GM12865 (cell line): Measurements from ENCODE around the gene CABP2.

Experiments
- DNase-seq: peaks from one replicate; pipeline ENCODE4 v3.0.0; 2010; ENCODE audit warnings: low read depth
- H3K4me3 ChIP-seq: 2 replicates; pipeline ENCODE4 v1.5.1; 2011; ENCODE audit warnings: mild to moderate bottlenecking, low read depth, low read length, control low read depth
- CTCF ChIP-seq: IDR thresholded peaks from 2 replicates; pipeline ENCODE4 v1.5.1; 2011; ENCODE audit warnings: low read length, control low read depth, low read depth, inconsistent platforms; ENCODE audit not compliant: insufficient read depth; ENCODE audit errors: missing control alignments

Gene CABP2

GRCh38 chr11:67507864-67508485 lies 15.3 kb downstream of the CABP2 start, which contains the start of gene CDK2AP2:
TSS of gene CDK2AP2 (minus strand) at chr11:67508162. CDS start at chr11:67508082, 80 bp downstream.
- no peak for TF ChIP-seq CTCF
- peak within 1 kb of the TSS; percentile 79 for H3K4me3 ChIP-seq
- DNase-seq: peak; percentile 100

DNA sequence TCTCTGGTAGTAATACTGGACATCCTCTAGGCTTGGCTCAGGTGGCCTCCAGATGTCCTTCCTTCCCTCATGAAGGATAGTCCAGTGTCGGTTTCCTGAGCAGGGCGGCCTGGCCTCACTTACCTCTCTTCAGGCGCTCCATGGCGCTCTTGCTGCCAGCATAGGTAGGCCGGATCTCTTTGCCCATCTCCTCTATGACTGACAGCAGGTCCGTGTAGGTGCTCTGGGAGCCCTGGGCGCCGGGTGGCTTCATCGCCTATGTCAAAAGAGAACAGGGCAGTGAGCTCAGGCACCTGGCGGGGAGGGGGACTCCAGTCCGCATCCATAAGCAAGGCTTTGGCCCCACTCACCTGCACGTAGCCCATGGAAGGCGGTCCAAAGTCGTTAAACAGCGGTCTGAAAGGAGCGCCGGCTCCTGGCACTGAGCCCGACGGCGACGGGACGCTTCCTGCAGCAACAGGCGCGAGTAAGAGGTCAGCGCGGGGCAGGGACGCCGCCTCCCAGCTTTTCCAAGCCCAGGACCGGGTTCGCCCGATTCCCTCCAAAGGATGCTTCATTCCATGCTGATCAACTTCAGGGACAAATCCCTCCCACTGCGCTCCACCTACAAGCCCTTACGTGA lies 15.9 kb downstream of the CABP2 start:
- TF ChIP-seq CTCF: no peak
- no peak for DNase-seq
- peak overlapping the region; percentile 79 for H3K4me3 ChIP-seq

DNA sequence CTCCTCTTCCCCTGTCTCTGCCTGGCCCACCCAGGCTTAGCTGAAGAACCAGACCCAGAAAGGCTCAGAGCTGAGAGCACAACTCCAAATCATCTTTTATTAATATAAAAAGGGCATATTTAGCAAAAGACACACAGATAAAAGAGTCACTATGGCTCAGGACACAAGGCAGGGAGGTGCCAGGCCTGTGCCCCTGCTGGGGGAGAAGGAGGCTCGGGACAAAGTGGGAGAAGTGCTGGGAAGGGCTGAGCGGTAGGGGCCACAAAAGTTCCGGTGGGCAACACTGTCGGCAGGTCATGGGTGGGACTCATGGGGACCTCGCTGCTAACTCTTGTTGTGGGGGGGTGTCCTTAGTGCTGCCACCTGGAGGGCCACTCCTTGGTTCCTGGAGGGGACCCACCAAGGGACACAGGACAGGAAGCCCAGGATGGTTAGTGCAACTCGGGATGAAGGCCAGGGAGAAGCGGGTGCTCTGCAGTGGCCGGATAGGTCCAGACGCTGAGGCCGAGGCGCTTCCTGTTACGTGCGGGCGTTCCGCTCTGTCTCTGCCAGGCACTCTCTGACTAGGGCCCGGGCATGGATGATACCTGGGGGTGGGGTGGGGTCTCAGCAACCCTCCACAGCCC lies 16.7 kb downstream of the CABP2 start:
- no peak for DNase-seq
- peak overlapping the region; percentile 89 for H3K4me3 ChIP-seq
- TF ChIP-seq CTCF: no peak

DNA sequence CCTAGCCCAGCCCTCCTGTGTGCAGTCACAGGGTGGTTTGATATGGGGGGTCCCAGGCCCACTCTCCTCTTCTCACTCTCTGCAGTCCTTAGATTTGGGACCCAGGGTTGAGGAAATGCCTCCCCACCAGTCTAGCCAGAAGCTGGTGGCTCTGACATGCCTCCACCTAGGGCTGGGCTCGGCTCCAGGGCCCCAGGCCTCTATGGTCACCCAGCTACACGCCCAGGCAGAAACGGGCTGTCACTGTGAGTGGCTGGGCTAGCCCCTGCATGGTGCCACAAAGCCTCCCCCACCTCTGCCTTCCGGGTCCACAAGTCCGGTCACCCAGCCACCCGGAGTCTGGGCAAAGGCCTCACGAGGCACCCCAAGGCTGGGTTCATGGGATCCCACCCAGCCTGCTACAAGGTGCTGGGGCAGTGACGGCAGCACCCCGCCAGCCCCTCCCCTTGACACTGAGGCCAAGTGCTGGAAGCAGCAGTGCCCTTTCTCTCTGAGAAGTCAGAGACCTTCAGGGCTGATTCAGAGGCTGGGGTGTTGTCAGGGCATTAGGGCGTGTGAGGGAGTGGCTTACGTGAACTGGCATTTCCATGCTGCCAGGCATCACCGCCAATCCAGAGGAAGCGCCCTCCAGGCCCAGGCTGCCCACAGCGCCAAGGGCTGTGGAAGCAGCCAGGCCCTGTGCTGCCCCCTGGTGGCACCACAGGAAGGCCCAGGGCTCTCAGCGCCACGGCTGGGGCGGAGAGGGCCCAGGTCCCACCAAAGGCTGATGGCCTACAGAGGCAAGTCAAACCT lies 17.4 kb downstream of the CABP2 start:
- DNase-seq: peak; percentile 90
- peak overlapping the region; percentile 89 for H3K4me3 ChIP-seq
- TF ChIP-seq CTCF: peak; percentile 94

- DNase-seq: peak; percentile 77
- TF ChIP-seq CTCF: no peak
- peak within 1 kb of the TSS; percentile 89 for H3K4me3 ChIP-seq
Measured at GRCh38 chr11:67504950-67505581, 18.2 kb downstream of the CABP2 start, which contains the start of gene PITPNM1. TSS of gene PITPNM1 (minus strand) at chr11:67505363. CDS start at chr11:67504180, 1,183 bp downstream.
